ENCODE results near the gene EIF3B. TPM values are rescaled to one million over a fixed set of nuclear protein-coding genes. Genes with fewer than 3 reads are reported as not detected.
A peak's percentile ranks its signal among the peaks of the same experiment; 100 is the strongest.

Gene EIF3B
- total and polyA plus RNA-seq, 4 donors, result 27.4 to 98.8 (median 60.8) TPM

GRCh38 chr7:2372724-2373123, 18.1 kb downstream of the EIF3B start:
- H3K4me3 ChIP-seq (ENCODE audit: low read depth in 1 of 3, low read length in 3 of 3), result no peak overlapping the region
- TF ChIP-seq HNF4G (IDR thresholded peaks at IDR 0.05) (no peak), EGR1 (IDR thresholded peaks at IDR 0.05; ENCODE audit: low read depth in 2 of 2) (no peak), FOXA1 (IDR thresholded peaks at IDR 0.05) (no peak), CTCF (IDR thresholded peaks at IDR 0.05; ENCODE audit: low read depth, low read length, missing input control) (no peak), GABPA (IDR thresholded peaks at IDR 0.05 in 1 of 2, conservative IDR thresholded peaks at IDR 0.05 in 1 of 2) (no peak), RXRA (IDR thresholded peaks at IDR 0.05) (no peak), YY1 (IDR thresholded peaks at IDR 0.05) (no peak), ATF3 (IDR thresholded peaks at IDR 0.05) (no peak), JUND (IDR thresholded peaks at IDR 0.05) (no peak)
- no peak overlapping the region for H3K9ac ChIP-seq (ENCODE audit: low read depth in 1 of 2, low read length in 2 of 2)
- DNase-seq (ENCODE audit: low spot score), result no peak
- no peak overlapping the region for H3K27ac ChIP-seq (ENCODE audit: low read depth in 1 of 2, low read length in 2 of 2)
- H3K4me1 ChIP-seq (ENCODE audit: control insufficient read depth in 4 of 4, insufficient read depth in 4 of 4, low read length in 3 of 4), result peaks cover 0 to 25% (median 12%) of the 10 kb centered on the region in 4 donors
- no peaks in the 10 kb centered on the region for H3K9me3 ChIP-seq (ENCODE audit: control insufficient read depth in 4 of 4, low read length in 3 of 4)
- 90% methylated on average over 14 of the region's 14 CpGs for WGBS
- H3K27me3 ChIP-seq (ENCODE audit: control insufficient read depth in 4 of 4, insufficient read depth in 4 of 4, low read length in 3 of 4), result no peaks in the 10 kb centered on the region
- peaks cover 24 to 89% (median 63%) of the 10 kb centered on the region in 4 donors for H3K36me3 ChIP-seq (ENCODE audit: control insufficient read depth in 4 of 4, insufficient read depth in 3 of 4, low read depth in 1 of 4, low read length in 3 of 4)

GRCh38 chr7:2373124-2373556, 18.5 kb downstream of the EIF3B start:
- H3K9me3 ChIP-seq (ENCODE audit: control insufficient read depth in 4 of 4, low read length in 3 of 4), result no peaks in the 10 kb centered on the region
- H3K36me3 ChIP-seq (ENCODE audit: control insufficient read depth in 4 of 4, insufficient read depth in 3 of 4, low read depth in 1 of 4, low read length in 3 of 4), result peaks cover 21 to 90% (median 62%) of the 10 kb centered on the region in 4 donors
- H3K4me1 ChIP-seq (ENCODE audit: control insufficient read depth in 4 of 4, insufficient read depth in 4 of 4, low read length in 3 of 4), result peaks cover 0 to 25% (median 12%) of the 10 kb centered on the region in 4 donors
- DNase-seq (ENCODE audit: low spot score), result no peak
- H3K4me3 ChIP-seq (ENCODE audit: low read depth in 1 of 3, low read length in 3 of 3), result no peak overlapping the region
- 55% methylated on average over 14 of the region's 14 CpGs for WGBS
- no peak overlapping the region for H3K9ac ChIP-seq (ENCODE audit: low read depth in 1 of 2, low read length in 2 of 2)
- TF ChIP-seq HNF4A (conservative IDR thresholded peaks at IDR 0.05) (peak; percentile 88 to 92), HNF4G (IDR thresholded peaks at IDR 0.05) (peak; percentile 67), RXRA (IDR thresholded peaks at IDR 0.05) (peak; percentile 68 to 77), SP1 (IDR thresholded peaks at IDR 0.05) (peak; percentile 69), RAD21 (IDR thresholded peaks at IDR 0.05) (peak; percentile 13 to 52), JUND (IDR thresholded peaks at IDR 0.05) (no peak), CTCF (IDR thresholded peaks at IDR 0.05; ENCODE audit: low read depth, low read length, missing input control) (no peak)
- peak overlapping the region in 1 of 2 donors; percentile 35 for H3K27ac ChIP-seq (ENCODE audit: low read depth in 1 of 2, low read length in 2 of 2)
- no peaks in the 10 kb centered on the region for H3K27me3 ChIP-seq (ENCODE audit: control insufficient read depth in 4 of 4, insufficient read depth in 4 of 4, low read length in 3 of 4)

- H3K4me1 ChIP-seq (ENCODE audit: control insufficient read depth in 4 of 4, insufficient read depth in 4 of 4, low read length in 3 of 4), result peaks cover 0 to 25% (median 13%) of the 10 kb centered on the region in 4 donors
- H3K36me3 ChIP-seq (ENCODE audit: control insufficient read depth in 4 of 4, insufficient read depth in 3 of 4, low read depth in 1 of 4, low read length in 3 of 4), result peaks cover 18 to 90% (median 62%) of the 10 kb centered on the region in 4 donors
- H3K9ac ChIP-seq (ENCODE audit: low read depth in 1 of 2, low read length in 2 of 2), result no peak overlapping the region
- no peak for TF ChIP-seq HNF4A (conservative IDR thresholded peaks at IDR 0.05)
- no peak for TF ChIP-seq TAF1 (conservative IDR thresholded peaks at IDR 0.05)
- no peak for TF ChIP-seq RAD21 (IDR thresholded peaks at IDR 0.05)
- TF ChIP-seq SP1 (IDR thresholded peaks at IDR 0.05), result no peak
- no peak for TF ChIP-seq REST (IDR thresholded peaks at IDR 0.05)
- H3K27me3 ChIP-seq (ENCODE audit: control insufficient read depth in 4 of 4, insufficient read depth in 4 of 4, low read length in 3 of 4), result no peaks in the 10 kb centered on the region
- H3K9me3 ChIP-seq (ENCODE audit: control insufficient read depth in 4 of 4, low read length in 3 of 4), result no peaks in the 10 kb centered on the region
- no peak overlapping the region for H3K4me3 ChIP-seq (ENCODE audit: low read depth in 1 of 3, low read length in 3 of 3)
- 84% methylated on average over 7 of the region's 7 CpGs for WGBS
- no peak for DNase-seq (ENCODE audit: low spot score)
- H3K27ac ChIP-seq (ENCODE audit: low read depth in 1 of 2, low read length in 2 of 2), result peak overlapping the region in 1 of 2 donors; percentile 35
Measured at GRCh38 chr7:2373646-2374045, 19.0 kb downstream of the EIF3B start.

Measured in liver (tissue), 9 donors.